Stimulated activated CD4-positive, alpha-beta T cell treated with anti-CD3 and anti-CD28 coated beads, TNF-alpha, amount 100 ng/mL, for 1 hour (primary cell): ENCODE data around the gene NEDD9.
A peak's percentile ranks its signal among the peaks of the same experiment; 100 is the strongest.

ENCODE experiments used
- DNase-seq, 3 donors: peaks; one replicate each; pipeline ENCODE4 v3.0.0-alpha.2; 2020; ENCODE audit warnings: low read depth in 3 of 3, low spot score in 1 of 3

The NEDD9 gene

GRCh38 chr6:11181478-11182136, 50.9 kb downstream of the NEDD9 start:
- DNase-seq: no peak

DNA sequence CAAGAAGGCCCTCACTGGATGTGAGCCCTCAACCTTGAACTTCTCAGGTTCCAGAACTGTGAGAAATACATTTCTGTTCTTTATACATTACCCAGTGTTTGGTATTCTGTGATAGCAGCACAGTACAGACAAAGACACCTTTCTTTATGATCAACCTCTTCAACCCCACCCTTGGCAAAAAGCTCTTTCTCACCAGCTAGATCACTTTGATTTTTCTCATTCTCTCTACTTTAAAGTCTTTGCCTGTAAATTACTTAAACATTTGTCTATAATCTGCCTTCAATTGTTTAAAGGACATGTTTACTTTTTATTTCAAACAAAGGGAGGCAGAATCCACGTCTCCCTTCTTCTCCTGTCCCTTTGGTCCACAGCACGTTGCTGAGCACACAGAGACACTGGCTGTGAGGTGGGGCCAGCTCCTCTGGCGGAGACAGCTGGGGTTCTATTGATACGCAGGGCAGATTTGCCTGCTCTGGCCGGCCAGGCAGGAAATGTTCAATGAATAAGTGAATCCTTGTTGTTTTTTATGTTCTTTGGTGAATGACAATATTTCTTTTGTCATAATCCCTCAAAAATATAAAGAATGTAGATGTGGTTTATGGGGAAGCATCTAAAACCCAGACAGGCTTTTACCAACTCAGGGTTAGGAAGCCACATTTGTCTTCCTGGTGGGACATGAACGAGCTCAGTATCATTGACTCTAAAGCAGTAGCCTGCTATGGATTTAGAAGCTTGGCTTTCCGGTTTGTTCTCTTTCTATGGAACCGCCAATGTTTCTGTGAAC, 52.9 kb downstream of the NEDD9 start:
- no peak for DNase-seq

- DNase-seq: no peak
These were observed 53.4 kb downstream of the NEDD9 start for GRCh38 chr6:11179088-11179418.

DNA sequence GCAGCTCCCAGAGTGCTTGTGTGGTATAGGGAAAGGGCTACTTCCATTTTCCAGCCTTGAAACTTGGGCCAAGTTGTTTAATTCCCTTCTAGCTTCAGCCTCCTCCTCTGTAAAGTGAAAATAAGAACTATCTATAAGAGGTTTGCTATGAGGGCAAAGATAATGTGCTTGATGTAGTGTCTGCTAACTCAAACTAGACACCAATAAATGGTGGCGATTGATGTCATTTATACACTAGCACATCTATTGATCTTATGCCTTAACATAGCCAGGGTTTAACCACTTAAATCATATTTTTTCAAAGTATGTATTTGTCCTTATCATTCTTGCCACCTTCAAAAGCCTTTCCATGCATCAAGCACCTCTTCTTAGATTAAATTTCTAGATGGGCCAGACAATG, 55.2 kb downstream of the NEDD9 start:
- no peak for DNase-seq

DNA sequence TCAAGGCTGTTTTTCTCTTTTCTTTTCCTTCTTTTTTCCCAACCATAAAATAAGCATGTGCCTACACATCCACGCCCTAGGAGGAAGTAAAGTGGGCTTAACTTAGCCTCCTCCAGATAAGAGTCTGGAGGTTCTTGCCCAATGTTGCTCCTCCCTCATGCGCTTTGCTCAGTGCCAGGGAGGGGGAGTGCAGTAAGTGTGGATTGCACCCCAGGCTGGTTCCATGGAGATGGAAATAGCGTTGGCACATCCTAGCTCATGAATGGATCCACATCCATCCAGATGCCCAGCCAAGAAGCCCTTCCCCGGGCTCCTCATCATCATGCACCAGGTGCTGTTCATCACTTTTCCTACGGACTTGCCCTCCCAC, 58.2 kb downstream of the NEDD9 start:
- DNase-seq: no peak

DNA sequence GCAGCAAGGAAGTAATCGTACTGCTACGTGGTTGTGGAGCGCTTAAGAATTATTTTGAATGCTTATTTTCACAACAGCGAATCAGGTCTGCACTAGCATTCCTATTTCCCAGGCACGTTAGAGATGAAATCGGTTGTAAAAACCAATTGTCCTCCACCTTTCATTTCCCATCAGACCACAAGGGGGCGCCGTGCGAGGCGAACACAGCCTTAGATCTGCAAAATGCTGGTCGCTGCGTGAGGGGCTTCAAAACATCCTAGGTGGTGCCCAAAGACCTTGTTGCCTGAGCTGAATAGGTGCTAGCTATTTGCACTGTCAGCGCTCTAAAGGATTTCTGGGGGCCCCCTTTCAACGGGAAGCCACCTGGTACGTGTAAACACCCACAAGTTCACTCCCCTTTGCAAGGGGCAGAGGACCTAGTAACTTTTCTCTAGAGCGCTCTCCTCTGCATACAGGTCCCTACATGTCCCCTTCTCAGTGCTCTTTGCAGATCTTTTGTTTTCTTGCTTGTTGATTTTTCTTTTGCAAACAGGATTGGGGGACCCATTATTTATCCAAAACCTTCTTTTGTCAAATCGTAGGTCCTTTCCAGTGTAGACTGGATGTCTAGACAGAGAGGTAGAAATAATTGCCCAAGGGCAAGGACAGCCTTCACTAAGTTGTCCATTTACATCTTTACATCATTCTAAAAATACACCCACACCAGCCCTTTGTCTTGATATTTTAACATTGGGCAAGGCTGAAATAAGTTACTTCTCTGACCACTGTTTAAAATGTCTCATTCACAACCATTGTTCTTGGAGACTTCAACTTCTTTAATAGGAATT, 59.8 kb downstream of the NEDD9 start:
- peak; percentile 32 to 71 (median 59) for DNase-seq

- no peak for DNase-seq
These were observed 60.5 kb downstream of the NEDD9 start for GRCh38 chr6:11171952-11172351.

DNA sequence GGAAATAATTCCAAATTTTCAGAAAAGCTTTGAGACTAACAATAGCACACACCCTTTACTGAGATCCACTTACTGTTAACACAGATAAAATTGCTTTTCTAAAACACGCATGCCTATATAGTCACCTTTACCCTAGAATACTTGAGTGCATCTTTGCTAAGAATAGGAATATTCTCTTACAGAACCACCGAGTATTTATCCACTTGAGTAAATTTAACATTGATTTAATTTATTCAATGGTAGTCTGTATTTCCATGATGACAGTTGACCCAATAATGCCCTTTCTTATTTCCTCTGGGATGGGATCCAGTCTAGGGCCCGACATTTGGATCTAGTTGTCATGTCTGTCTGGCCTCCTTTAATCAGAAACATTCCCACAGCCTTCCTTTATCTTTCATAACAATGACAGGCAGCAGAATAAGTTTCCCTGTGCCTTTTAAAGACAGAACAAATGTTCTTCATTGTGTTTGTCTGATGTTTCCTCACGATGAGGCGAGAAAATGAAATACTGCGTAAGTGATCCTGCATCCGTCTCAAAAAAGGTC, 64.3 kb downstream of the NEDD9 start:
- no peak for DNase-seq

DNA sequence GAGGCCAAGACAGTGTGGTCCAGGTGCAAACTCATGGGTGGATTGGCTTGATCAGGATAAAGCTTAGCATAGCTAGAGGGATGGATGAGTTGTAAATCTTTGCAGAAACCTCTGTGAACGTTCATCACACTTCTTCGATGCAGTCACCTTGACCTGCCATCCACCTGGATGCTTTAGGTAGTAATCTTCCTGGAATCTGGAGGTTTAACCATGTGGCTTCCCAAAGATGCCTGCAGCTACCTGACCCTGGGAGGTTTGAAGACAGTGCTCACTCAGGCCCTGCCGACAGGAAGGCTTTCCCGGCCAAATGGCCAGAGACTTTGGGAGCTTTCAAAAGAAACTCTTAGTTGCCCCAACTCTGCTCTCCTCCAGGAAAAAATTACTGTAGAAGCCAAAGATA, 65.5 kb downstream of the NEDD9 start:
- DNase-seq: no peak

DNA sequence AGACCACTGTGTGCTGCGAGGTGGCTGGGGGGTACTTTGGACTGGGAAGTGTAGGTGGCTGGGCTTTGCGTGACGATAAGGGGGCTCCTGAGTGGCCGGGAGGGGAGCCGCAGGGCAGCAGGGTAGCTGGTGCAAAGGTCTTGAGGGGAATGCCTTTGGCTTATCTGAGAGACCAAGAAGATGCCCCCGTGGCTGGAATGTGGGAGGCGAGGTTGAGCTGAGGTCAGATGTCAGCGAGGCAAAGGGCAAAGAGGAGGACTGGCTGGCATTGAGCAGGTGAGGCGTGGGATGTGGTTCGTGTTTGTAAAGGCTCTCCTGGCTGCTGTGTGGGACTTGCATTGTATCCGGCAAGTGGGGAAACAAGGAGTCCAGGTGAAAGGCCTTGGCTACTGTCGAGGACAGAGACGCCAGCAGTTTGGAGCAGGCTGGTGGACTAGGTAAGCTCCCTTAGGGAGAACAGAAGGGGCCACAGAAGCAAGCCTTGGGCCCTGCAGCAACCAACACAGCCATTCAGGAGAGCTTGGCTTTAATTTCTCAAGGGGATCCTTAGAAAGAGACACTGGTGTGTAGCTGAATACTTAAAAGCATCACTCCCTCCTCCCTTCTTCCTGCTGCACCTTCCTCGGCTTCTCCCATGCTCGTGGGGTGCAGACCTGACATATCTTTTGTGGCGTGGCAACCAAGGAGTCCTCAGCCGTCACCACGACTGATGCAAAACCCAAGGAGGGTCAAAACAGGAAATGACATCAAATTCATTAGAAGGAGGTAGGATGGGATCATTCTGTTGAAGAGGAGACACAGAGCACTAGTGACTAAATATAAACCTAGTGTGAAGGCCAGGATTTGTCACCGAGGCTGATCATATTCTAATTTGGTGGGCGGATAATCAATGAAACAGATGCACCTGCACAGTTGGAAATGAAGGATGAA, 67.5 kb downstream of the NEDD9 start:
- DNase-seq: no peak

GRCh38 chr6:11163932-11164331, 68.5 kb downstream of the NEDD9 start:
- DNase-seq: no peak

GRCh38 chr6:11162262-11162661, 70.2 kb downstream of the NEDD9 start:
- DNase-seq: no peak

DNA sequence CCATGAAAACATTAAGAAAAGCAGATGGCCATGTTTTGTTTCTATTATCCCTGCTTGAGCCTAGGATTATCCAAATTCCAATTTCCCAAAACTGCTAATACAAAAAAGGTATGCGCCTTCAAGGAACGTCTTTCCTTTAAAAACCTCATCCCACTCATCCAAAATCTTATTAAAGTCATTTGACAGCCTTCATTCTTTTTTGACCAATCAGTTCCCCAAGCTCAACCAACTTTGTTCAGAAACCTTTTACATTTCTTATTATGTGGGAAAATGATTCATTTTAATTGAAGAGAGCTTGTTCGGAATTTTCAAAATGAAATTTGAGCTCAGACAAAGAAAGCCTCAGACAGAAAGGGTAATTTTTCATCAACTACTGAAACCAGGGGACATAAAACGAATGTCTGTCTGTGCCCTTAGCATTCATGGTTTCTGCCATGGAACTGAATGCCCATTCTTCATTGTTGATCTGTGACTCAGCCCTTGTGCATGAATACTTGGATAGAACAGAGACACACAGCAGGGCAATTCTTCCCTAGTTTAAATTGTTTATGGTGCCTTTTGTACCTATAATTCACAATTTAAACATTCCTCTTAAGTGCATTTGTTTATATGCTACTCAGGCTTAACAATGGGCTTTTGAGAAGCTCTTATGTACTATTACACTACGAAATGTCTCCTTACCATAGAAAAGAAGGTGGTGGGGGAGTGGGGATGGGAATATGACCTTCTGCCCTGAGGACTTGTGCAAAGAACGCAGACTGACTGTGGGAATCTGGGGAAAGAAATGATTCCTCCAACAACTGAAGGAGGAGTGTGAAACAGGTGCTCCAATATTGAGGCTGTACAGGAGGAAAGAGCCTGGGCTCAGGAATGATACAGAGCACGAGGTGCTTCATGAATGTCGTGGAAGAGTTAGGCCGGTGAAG, 71.2 kb downstream of the NEDD9 start:
- no peak for DNase-seq

DNA sequence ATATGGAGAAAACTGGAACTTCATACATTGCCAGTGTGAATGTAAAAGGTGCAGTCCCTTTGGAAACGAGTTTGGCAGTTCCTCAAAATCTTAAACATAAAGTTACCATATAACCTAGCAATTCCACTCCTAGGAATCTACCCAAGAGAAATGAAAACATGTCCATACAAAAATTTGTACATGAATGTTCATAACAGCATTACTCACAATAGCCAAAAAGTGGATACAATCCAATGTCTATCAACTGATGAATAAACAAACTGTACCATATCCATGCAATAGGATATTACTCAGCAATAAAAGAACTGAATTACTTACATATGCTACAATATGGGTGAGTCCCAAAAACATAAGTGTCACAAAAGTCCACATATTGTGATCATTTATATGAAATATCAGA, 72.3 kb downstream of the NEDD9 start:
- DNase-seq: no peak

GRCh38 chr6:11155589-11155988, 76.9 kb downstream of the NEDD9 start:
- no peak for DNase-seq

- DNase-seq: no peak
These were observed 79.0 kb downstream of the NEDD9 start for GRCh38 chr6:11153447-11153846.

DNA sequence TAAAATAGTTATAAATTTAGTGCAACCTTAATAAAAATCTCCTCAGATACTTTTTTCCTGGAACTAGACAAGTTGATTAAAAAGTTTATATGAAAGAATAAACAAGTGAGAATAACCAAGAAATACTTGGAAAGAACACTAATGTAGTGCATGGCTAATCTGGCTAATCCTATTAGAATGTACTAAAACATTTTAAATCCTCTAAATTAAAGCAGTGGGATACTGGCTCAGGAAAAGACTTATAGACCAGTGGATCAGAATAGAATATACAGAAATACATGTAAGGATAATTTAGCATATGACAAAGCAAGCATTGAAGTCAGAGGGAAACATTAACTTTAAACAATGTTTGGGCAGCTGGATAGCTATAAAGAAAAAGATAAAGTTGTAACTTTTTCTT, 79.9 kb downstream of the NEDD9 start:
- no peak for DNase-seq

DNA sequence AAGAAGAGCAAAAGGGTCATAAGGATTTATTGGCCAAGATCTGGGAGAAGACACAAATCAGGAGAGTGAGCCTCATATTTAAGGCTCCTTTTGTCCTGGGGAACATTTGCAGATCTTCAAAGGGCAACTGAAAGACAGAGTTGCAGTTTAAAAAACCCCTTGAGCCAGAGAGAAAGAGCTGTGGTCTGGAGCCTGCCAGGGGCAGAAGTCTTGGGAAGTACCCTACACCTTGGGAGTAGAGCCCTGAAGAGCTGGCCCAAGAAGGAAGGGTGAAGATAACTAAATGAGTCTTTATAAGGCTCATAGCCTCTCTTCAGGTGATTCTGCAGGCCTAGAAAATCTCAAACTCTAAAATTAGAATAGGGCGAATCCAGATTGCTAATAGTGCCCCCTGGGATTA, 81.0 kb downstream of the NEDD9 start:
- no peak for DNase-seq

- no peak for DNase-seq
These were observed 82.9 kb downstream of the NEDD9 start for GRCh38 chr6:11149551-11149950.
